Measurements from ENCODE around the gene LRIT1.

The LRIT1 gene

DNA sequence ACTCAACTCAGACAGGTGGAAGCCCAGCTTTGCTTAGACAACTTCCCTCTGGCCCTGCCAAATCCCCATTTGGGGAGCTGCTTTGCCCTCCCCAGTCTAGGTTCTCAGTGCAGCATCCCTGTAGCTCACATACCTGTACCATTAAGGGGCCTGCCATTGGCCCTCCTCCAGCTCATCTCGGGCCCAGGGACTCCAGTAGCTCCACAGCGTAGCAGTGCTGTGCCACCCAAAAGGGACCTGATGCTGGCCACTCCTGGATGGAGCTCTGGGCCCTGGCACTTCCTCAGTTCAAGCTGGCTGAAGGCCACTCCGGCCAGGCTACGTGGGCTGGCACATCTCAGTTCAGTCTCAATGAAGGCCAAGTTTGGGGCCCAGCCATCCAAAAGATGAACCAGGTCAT, 7.4 kb downstream of the LRIT1 start:
- Histone ChIP-seq H3K4me1 (ENCODE audit: insufficient read depth, low read length, severe bottlenecking) (no peaks in the 10 kb centered on the region), H3K4me3 (ENCODE audit: low read depth, low read length, poor library complexity, severe bottlenecking) (no peak overlapping the region), H2AFZ (ENCODE audit: low read length) (no peak overlapping the region), H4K20me1 (ENCODE audit: insufficient read depth, low read length) (no peaks in the 10 kb centered on the region), H3K4me2 (ENCODE audit: low read length) (no peak overlapping the region), H3K9me2 (ENCODE audit: low read depth, low read length) (no peaks in the 10 kb centered on the region), H3K36me3 (ENCODE audit: insufficient read depth, low read length) (no peaks in the 10 kb centered on the region), H3F3A (ENCODE audit: insufficient read depth, low read length) (no peaks in the 10 kb centered on the region), H3K9me3 (ENCODE audit: low read length) (no peaks in the 10 kb centered on the region), H3K79me2 (ENCODE audit: insufficient read depth, low read length) (no peaks in the 10 kb centered on the region), H3K27ac (ENCODE audit: low read depth, low read length, poor library complexity, severe bottlenecking) (no peak overlapping the region), H3K9ac (ENCODE audit: low read length) (no peak overlapping the region), H3K27me3 (ENCODE audit: insufficient read depth, low read length) (no peaks in the 10 kb centered on the region)
- TF ChIP-seq, protein P1, sequence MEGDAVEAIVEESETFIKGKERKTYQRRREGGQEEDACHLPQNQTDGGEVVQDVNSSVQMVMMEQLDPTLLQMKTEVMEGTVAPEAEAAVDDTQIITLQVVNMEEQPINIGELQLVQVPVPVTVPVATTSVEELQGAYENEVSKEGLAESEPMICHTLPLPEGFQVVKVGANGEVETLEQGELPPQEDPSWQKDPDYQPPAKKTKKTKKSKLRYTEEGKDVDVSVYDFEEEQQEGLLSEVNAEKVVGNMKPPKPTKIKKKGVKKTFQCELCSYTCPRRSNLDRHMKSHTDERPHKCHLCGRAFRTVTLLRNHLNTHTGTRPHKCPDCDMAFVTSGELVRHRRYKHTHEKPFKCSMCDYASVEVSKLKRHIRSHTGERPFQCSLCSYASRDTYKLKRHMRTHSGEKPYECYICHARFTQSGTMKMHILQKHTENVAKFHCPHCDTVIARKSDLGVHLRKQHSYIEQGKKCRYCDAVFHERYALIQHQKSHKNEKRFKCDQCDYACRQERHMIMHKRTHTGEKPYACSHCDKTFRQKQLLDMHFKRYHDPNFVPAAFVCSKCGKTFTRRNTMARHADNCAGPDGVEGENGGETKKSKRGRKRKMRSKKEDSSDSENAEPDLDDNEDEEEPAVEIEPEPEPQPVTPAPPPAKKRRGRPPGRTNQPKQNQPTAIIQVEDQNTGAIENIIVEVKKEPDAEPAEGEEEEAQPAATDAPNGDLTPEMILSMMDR (IDR thresholded peaks at IDR 0.05; ENCODE audit: low read length), result no peak
- no peak for TF ChIP-seq EZH2 (IDR thresholded peaks at IDR 0.05; ENCODE audit: borderline replicate concordance, low read length)

DNA sequence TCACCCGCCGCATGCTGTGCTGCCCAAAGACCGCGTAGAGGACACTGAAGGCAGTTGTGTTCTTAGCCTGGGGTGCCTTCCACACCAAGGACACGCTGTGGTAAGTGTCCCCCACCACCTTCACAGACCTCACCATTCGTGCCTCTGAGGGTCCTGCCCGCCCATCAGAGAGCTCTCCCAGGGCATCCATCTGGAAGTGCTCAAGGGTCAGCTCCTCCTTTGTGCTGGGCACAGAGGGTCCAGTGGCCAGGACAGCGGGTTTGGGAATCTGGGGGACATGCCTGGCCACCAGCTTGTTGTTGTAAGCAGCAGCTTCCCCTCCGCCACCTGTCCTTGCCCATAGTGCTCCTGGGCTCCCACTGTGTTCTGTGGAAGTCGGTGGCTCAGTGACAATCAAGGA, 9.0 kb downstream of the LRIT1 start:
- Histone ChIP-seq H4K20me1 (ENCODE audit: insufficient read depth, low read length) (no peaks in the 10 kb centered on the region), H3K9me2 (ENCODE audit: low read depth, low read length) (no peaks in the 10 kb centered on the region), H3K9me3 (ENCODE audit: low read length) (no peaks in the 10 kb centered on the region), H3K9ac (ENCODE audit: low read length) (no peak overlapping the region), H3K27ac (ENCODE audit: low read depth, low read length, poor library complexity, severe bottlenecking) (no peak overlapping the region), H3K4me3 (ENCODE audit: low read depth, low read length, poor library complexity, severe bottlenecking) (no peak overlapping the region), H3F3A (ENCODE audit: insufficient read depth, low read length) (no peaks in the 10 kb centered on the region), H3K27me3 (ENCODE audit: insufficient read depth, low read length) (no peaks in the 10 kb centered on the region), H3K79me2 (ENCODE audit: insufficient read depth, low read length) (no peaks in the 10 kb centered on the region), H3K4me2 (ENCODE audit: low read length) (no peak overlapping the region), H3K4me1 (ENCODE audit: insufficient read depth, low read length, severe bottlenecking) (no peaks in the 10 kb centered on the region), H3K36me3 (ENCODE audit: insufficient read depth, low read length) (no peaks in the 10 kb centered on the region), H2AFZ (ENCODE audit: low read length) (no peak overlapping the region)
- TF ChIP-seq EZH2 (IDR thresholded peaks at IDR 0.05; ENCODE audit: borderline replicate concordance, low read length), result no peak
- TF ChIP-seq, protein P1 (IDR thresholded peaks at IDR 0.05; ENCODE audit: low read length), result no peak

DNA sequence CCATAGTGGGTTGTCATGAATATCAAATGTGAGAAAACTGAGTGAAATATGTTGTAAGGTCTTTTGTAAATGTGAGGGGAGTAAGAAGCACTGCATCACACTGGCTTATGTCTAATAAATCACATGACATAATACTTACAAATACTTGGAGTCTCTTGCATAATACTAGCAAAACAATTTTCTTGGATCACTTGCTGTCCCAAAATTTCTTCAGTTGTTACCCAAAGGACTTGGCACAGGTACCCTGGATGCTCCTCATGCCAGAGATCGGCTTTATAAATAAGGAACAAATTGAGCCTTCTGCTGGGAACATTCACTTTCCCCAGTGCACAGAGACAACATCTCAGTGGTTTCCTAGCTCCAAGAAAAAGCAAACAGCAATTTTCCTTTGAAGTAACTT, 11.0 kb downstream of the LRIT1 start:
- no peak overlapping the region for H3K27ac ChIP-seq (ENCODE audit: low read depth, low read length, poor library complexity, severe bottlenecking)
- H3K79me2 ChIP-seq (ENCODE audit: insufficient read depth, low read length), result no peaks in the 10 kb centered on the region
- no peak for TF ChIP-seq EZH2 (IDR thresholded peaks at IDR 0.05; ENCODE audit: borderline replicate concordance, low read length)
- TF ChIP-seq, protein P1 (IDR thresholded peaks at IDR 0.05; ENCODE audit: low read length), result no peak
- H3K4me3 ChIP-seq (ENCODE audit: low read depth, low read length, poor library complexity, severe bottlenecking), result no peak overlapping the region
- H4K20me1 ChIP-seq (ENCODE audit: insufficient read depth, low read length), result no peaks in the 10 kb centered on the region
- no peaks in the 10 kb centered on the region for H3K36me3 ChIP-seq (ENCODE audit: insufficient read depth, low read length)
- H3K4me2 ChIP-seq (ENCODE audit: low read length), result no peak overlapping the region
- no peak overlapping the region for H2AFZ ChIP-seq (ENCODE audit: low read length)
- H3K9ac ChIP-seq (ENCODE audit: low read length), result no peak overlapping the region
- H3F3A ChIP-seq (ENCODE audit: insufficient read depth, low read length), result no peaks in the 10 kb centered on the region
- H3K9me2 ChIP-seq (ENCODE audit: low read depth, low read length), result no peaks in the 10 kb centered on the region
- H3K27me3 ChIP-seq (ENCODE audit: insufficient read depth, low read length), result no peaks in the 10 kb centered on the region
- no peaks in the 10 kb centered on the region for H3K4me1 ChIP-seq (ENCODE audit: insufficient read depth, low read length, severe bottlenecking)
- H3K9me3 ChIP-seq (ENCODE audit: low read length), result no peaks in the 10 kb centered on the region
